ENCODE data around the gene BSDC1. TPM values are rescaled to one million over a fixed set of nuclear protein-coding genes. Genes with fewer than 3 reads are reported as not detected.

Gene BSDC1
- total RNA-seq, 1 experiment from 2014 or later = 47.0 TPM

GRCh38 chr1:32388641-32389040 is 5.6 kb downstream of the BSDC1 start:
- TF ChIP-seq SIN3A (IDR thresholded peaks at IDR 0.05; ENCODE audit: low read depth) = no peak
- TF ChIP-seq SRF (IDR thresholded peaks at IDR 0.05; ENCODE audit: low read depth) = no peak
- no peak for TF ChIP-seq POLR2A (IDR thresholded peaks at IDR 0.05; ENCODE audit: borderline replicate concordance, extremely low read depth, insufficient read depth, insufficient read length)
- TF ChIP-seq CEBPB (IDR thresholded peaks at IDR 0.05; ENCODE audit: low read depth) = no peak
- no peak for TF ChIP-seq FOSL1 (IDR thresholded peaks at IDR 0.05; ENCODE audit: low read depth)
- TF ChIP-seq SP1 (IDR thresholded peaks at IDR 0.05; ENCODE audit: low read depth) = no peak
- no peak for TF ChIP-seq EZH2 (IDR thresholded peaks at IDR 0.05)
- no peak for TF ChIP-seq ZFX (IDR thresholded peaks at IDR 0.05)
- TF ChIP-seq, protein P1, sequence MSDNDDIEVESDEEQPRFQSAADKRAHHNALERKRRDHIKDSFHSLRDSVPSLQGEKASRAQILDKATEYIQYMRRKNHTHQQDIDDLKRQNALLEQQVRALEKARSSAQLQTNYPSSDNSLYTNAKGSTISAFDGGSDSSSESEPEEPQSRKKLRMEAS (IDR thresholded peaks at IDR 0.05) = no peak
- TF ChIP-seq, protein P2, sequence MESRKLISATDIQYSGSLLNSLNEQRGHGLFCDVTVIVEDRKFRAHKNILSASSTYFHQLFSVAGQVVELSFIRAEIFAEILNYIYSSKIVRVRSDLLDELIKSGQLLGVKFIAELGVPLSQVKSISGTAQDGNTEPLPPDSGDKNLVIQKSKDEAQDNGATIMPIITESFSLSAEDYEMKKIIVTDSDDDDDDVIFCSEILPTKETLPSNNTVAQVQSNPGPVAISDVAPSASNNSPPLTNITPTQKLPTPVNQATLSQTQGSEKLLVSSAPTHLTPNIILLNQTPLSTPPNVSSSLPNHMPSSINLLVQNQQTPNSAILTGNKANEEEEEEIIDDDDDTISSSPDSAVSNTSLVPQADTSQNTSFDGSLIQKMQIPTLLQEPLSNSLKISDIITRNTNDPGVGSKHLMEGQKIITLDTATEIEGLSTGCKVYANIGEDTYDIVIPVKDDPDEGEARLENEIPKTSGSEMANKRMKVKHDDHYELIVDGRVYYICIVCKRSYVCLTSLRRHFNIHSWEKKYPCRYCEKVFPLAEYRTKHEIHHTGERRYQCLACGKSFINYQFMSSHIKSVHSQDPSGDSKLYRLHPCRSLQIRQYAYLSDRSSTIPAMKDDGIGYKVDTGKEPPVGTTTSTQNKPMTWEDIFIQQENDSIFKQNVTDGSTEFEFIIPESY (IDR thresholded peaks at IDR 0.05; ENCODE audit: extremely low read depth, insufficient replicate concordance, low read length) = no peak
- no peak for TF ChIP-seq EGR1 (IDR thresholded peaks at IDR 0.05; ENCODE audit: low read depth)
- TF ChIP-seq TCF7L2 (IDR thresholded peaks at IDR 0.05; ENCODE audit: borderline replicate concordance, extremely low read depth, insufficient read depth, insufficient read length) = no peak
- no peak for TF ChIP-seq EZH2phosphoT487 (IDR thresholded peaks at IDR 0.05; ENCODE audit: borderline replicate concordance)
- TF ChIP-seq POLR2AphosphoS5 (IDR thresholded peaks at IDR 0.05; ENCODE audit: low read depth, low read length) = no peak
- Histone ChIP-seq H3K36me3 (ENCODE audit: control insufficient read depth in 1 of 2, insufficient read depth in 2 of 2, low read length in 2 of 2) (peaks cover 8 to 22% of the 10 kb centered on the region in 2 experiments; a peak in 2 of 4 replicates), H3K4me2 (ENCODE audit: low read length) (no peak overlapping the region), H2AFZ (ENCODE audit: low read depth, low read length, poor library complexity, severe bottlenecking) (no peak overlapping the region), H3K9ac (ENCODE audit: low read length) (no peak overlapping the region), H4K20me1 (ENCODE audit: insufficient read depth) (no peaks in the 10 kb centered on the region), H3K27me3 (ENCODE audit: insufficient read depth, low read length) (no peaks in the 10 kb centered on the region), H3K79me2 (ENCODE audit: insufficient read depth, low read length) (peaks cover 8% of the 10 kb centered on the region), H3K9me2 (ENCODE audit: insufficient read depth) (no peaks in the 10 kb centered on the region), H3K4me1 (ENCODE audit: control insufficient read depth in 1 of 2, insufficient read depth in 2 of 2, low read length in 2 of 2) (peaks cover 6 to 8% of the 10 kb centered on the region in 2 experiments), H3K27ac (ENCODE audit: low read depth, low read length) (no peak overlapping the region), H3K9me3 (ENCODE audit: control insufficient read depth in 1 of 2, insufficient read depth in 1 of 2, low read depth in 1 of 2, low read length in 2 of 2) (no peaks in the 10 kb centered on the region), H3K4me3 (replicated peaks in 1 of 2; ENCODE audit: low read depth in 1 of 2, low read length in 2 of 2) (no peak overlapping the region)
- intact Hi-C loops (cut with micrococcal nuclease) = no loop called here
- ATAC-seq (no peak), DNase-seq (ENCODE audit: low read depth, low spot score) (no peak)
- CTCF ChIA-PET = no interaction called here
- no TSS peak for BruUV-seq (replicated peaks)
- POLR2A ChIA-PET = no interaction called here
- RAD21 ChIA-PET (ENCODE audit: low non-redundant PET in 1 of 2, low total read pairs in 2 of 2, uncharacterized antibody in 2 of 2, unreplicated experiment in 2 of 2) = no interaction called here

Measured in HCT116 (cell line).